Adrenal gland (tissue), 12 donors: ENCODE measurements around the gene UXS1. TPM values are rescaled to one million over a fixed set of nuclear protein-coding genes. Genes with fewer than 3 reads are reported as not detected.

Source experiments
- DNase-seq, 7 donors: peaks; one replicate each; pipeline ENCODE4 v3.0.0-alpha.2; 2019 to 2020
- H3K27ac ChIP-seq, 5 donors: fragments of 200-600 bp; sonication (generic) in 4 of 5; 1 replicate in 3 of 5; 2 replicates in 2 of 5; pipeline versions ENCODE4 v1.5.1 to v1.8.0; 2016 to 2020; ENCODE audit warnings: mild to moderate bottlenecking in 1 of 5
- H3K27me3 ChIP-seq: fragments of 200-600 bp; 2 replicates; pipeline ENCODE4 v1.8.0; 2021
- H3K36me3 ChIP-seq, 2 donors: fragments of 200-600 bp; replicated peaks in 1 of 2; 1 replicate in 1 of 2; 2 replicates in 1 of 2; pipeline versions ENCODE4 v1.5.1 to v1.8.0; 2018 to 2022
- H3K4me1 ChIP-seq, 2 donors: fragments of 200-600 bp; replicated peaks in 1 of 2; 1 replicate in 1 of 2; 2 replicates in 1 of 2; pipeline versions ENCODE4 v1.5.1 to v1.8.0; 2018 to 2021
- H3K4me3 ChIP-seq, 4 donors: fragments of 200-600 bp; sonication (generic) in 3 of 4; one replicate each; pipeline ENCODE4 v1.5.1; 2016 to 2018
- H3K9me3 ChIP-seq, 3 donors: fragments of 200-600 bp; sonication (generic) in 1 of 3; replicated peaks in 1 of 3; 1 replicate in 2 of 3; 2 replicates in 1 of 3; pipeline versions ENCODE4 v1.5.1 to v1.8.0; 2016 to 2021
- CTCF ChIP-seq, 6 experiments: fragments of 450-650 bp in 4 of 6; fragments of 200-600 bp in 2 of 6; sonication (generic) in 1 of 6; IDR thresholded peaks; 1 replicate in 5 of 6; 2 replicates in 1 of 6; pipeline versions ENCODE4 v1.5.1 to v1.8.0; 2016 to 2021; ENCODE audit warnings: antibody characterized with exemption in 6 of 6, mild to moderate bottlenecking in 2 of 6, moderate library complexity in 1 of 6
- POLR2A ChIP-seq, 2 donors: fragments of 450-650 bp; IDR thresholded peaks; one replicate each; pipeline ENCODE4 v1.6.1; 2017; ENCODE audit warnings: antibody characterized with exemption in 2 of 2, mild to moderate bottlenecking in 2 of 2, moderate library complexity in 1 of 2
- WGBS, 4 donors: extraction: QIAGEN DNeasy Blood & Tissue Kit in 2 of 4; methylation state at CpG; one replicate each; pipeline versions ENCODE4 v1.1.5 to v1.1.7; 2013 to 2017; 5-methylcytosine and 5-hydroxymethylcytosine counted together
- intact Hi-C, 2 donors: fragments of 100-400 bp; cut with DNase I; formaldehyde crosslinking; loops; one replicate each; pipeline versions ENCODE4 v1.14.1 to v1.15.0; 2022 to 2023
- polyA plus RNA-seq, 3 donors: library from polyadenylated mRNA; stranded (reverse); fragments of 200-250 nt in 2 of 3; fragments of 350-450 nt in 1 of 3; fragmentation: Illumina TruSeq in 1 of 3; extraction: RNeasy Lipid Tissue Mini Kit (QIAGEN cat#74804) in 1 of 3; gene quantifications; one replicate each; pipeline ENCODE4 v1.2.3, GENCODE V29; 2013 to 2014
- total RNA-seq, 9 donors: library from RNA; depleted of rRNA in 4 of 9; stranded (reverse); fragments of >200 nt in 4 of 9; fragments of 120-200 nt in 1 of 9; fragmentation: NEBNext Ultra II Directional in 1 of 9; extraction: Animal tissue kit (Norgen Biotek cat#: 25700) in 1 of 9; gene quantifications; one replicate each; pipeline versions ENCODE4 v1.1.0 to v1.2.4, GENCODE V29; 2013 to 2023
- donor health status: healthy with polysubstance abuse.
- donor health status: Bipolar disorder and iron deficiency.
- donor health status: DM: yes; HTN: yes; CAD: no.
- donor health status: DM: no; HTN: no; CAD: no.
- donor health status: DM: no; HTN: no; CAD: no.
- donor health status: DM: yes; HTN: yes; CAD: no.

UXS1 gene
- total and polyA plus RNA-seq, 12 donors = 5.7 to 145 (median 22.3) TPM

GRCh38 chr2:106098081-106098480 is 96.0 kb downstream of the UXS1 start:
- H3K9me3 ChIP-seq = no peaks in the 10 kb centered on the region
- intact Hi-C loops = no loop called here
- H3K27ac ChIP-seq = no peak overlapping the region
- TF ChIP-seq POLR2A (IDR thresholded peaks at IDR 0.05) = no peak
- peak in 3 of 6 experiments; percentile 6 to 40 (median 9) for TF ChIP-seq CTCF (IDR thresholded peaks at IDR 0.05)
- H3K27me3 ChIP-seq = no peaks in the 10 kb centered on the region
- no peaks in the 10 kb centered on the region for H3K36me3 ChIP-seq
- DNase-seq = peak in 1 of 7 donors; percentile 46
- H3K4me3 ChIP-seq = no peak overlapping the region
- no peaks in the 10 kb centered on the region for H3K4me1 ChIP-seq
- 59 to 74% (median 61%) methylated on average over 3 of the region's 3 CpGs for WGBS, 4 donors

GRCh38 chr2:106097038-106098000 is 96.8 kb downstream of the UXS1 start:
- intact Hi-C loops = no loop called here
- H3K27me3 ChIP-seq = no peaks in the 10 kb centered on the region
- no peak for TF ChIP-seq POLR2A (IDR thresholded peaks at IDR 0.05)
- no peak for TF ChIP-seq CTCF (IDR thresholded peaks at IDR 0.05)
- no peaks in the 10 kb centered on the region for H3K9me3 ChIP-seq
- H3K4me3 ChIP-seq = no peak overlapping the region
- DNase-seq = peak in 1 of 7 donors; percentile 46
- WGBS, 4 donors = 93 to 98% (median 96%) methylated on average over 16 to 26 of the region's 26 CpGs
- no peak overlapping the region for H3K27ac ChIP-seq
- H3K36me3 ChIP-seq = no peaks in the 10 kb centered on the region
- no peaks in the 10 kb centered on the region for H3K4me1 ChIP-seq

- peak in 1 of 7 donors; percentile 28 for DNase-seq
- H3K4me3 ChIP-seq = no peak overlapping the region
- intact Hi-C loops = no loop called here
- no peaks in the 10 kb centered on the region for H3K9me3 ChIP-seq
- H3K36me3 ChIP-seq = no peaks in the 10 kb centered on the region
- H3K4me1 ChIP-seq = no peaks in the 10 kb centered on the region
- no peaks in the 10 kb centered on the region for H3K27me3 ChIP-seq
- no peak for TF ChIP-seq POLR2A (IDR thresholded peaks at IDR 0.05)
- no peak for TF ChIP-seq CTCF (IDR thresholded peaks at IDR 0.05)
- no peak overlapping the region for H3K27ac ChIP-seq
- 88 to 95% (median 93%) methylated on average over 12 of the region's 12 CpGs for WGBS, 4 donors
These were observed 97.6 kb downstream of the UXS1 start for GRCh38 chr2:106096299-106097037.
